Nephron (organoid): ENCODE measurements around the gene LRRC17.

Experiments used
- H3K27ac Mint-ChIP-seq, 3 experiments: 2 replicates each; pipeline ENCODE4 v1.8.0; 2020; ENCODE audit warnings: mixed read lengths in 3 of 3, mild to moderate bottlenecking in 2 of 3, moderate library complexity in 1 of 3
- H3K27me3 Mint-ChIP-seq: 2 replicates; pipeline ENCODE4 v1.8.0; 2021; ENCODE audit warnings: low read depth, mild to moderate bottlenecking, moderate library complexity, mixed read lengths
- H3K36me3 Mint-ChIP-seq: 2 replicates; pipeline ENCODE4 v1.8.0; 2020; ENCODE audit warnings: low read depth, mixed read lengths
- H3K4me1 Mint-ChIP-seq: 2 replicates; pipeline ENCODE4 v1.8.0; 2020; ENCODE audit warnings: mixed read lengths
- H3K4me3 Mint-ChIP-seq, 3 experiments: 2 replicates each; pipeline ENCODE4 v1.8.0; 2020; ENCODE audit warnings: mild to moderate bottlenecking in 3 of 3, mixed read lengths in 3 of 3, moderate library complexity in 2 of 3
- H3K9me3 Mint-ChIP-seq: 2 replicates; pipeline ENCODE4 v1.8.0; 2020; ENCODE audit warnings: mixed read lengths
- CTCF ChIP-seq, 3 experiments: fragments of 200-600 bp; sonication (generic); IDR thresholded peaks; one replicate each; pipeline ENCODE4 v1.5.0; 2021; ENCODE audit warnings: antibody characterized with exemption in 3 of 3; ENCODE audit not compliant: unreplicated experiment in 3 of 3

Gene LRRC17

GRCh38 chr7:102873470-102874165, 39.2 kb upstream of the LRRC17 start:
- H3K36me3 Mint-ChIP-seq: peaks cover 6% of the 10 kb centered on the region
- no peak for TF ChIP-seq CTCF (IDR thresholded peaks at IDR 0.05; ENCODE audit: unreplicated experiment in 3 of 3)
- H3K4me1 Mint-ChIP-seq: peaks cover 16% of the 10 kb centered on the region
- peak overlapping the region; percentile 26 to 29 (median 28) for H3K27ac Mint-ChIP-seq
- no peaks in the 10 kb centered on the region for H3K9me3 Mint-ChIP-seq
- peaks cover 3% of the 10 kb centered on the region for H3K27me3 Mint-ChIP-seq
- H3K4me3 Mint-ChIP-seq: no peak overlapping the region

- Mint-ChIP-seq H3K27me3 (peaks cover 3% of the 10 kb centered on the region), H3K36me3 (peaks cover 6% of the 10 kb centered on the region), H3K4me1 (peaks cover 16% of the 10 kb centered on the region), H3K9me3 (no peaks in the 10 kb centered on the region), H3K4me3 (no peak overlapping the region), H3K27ac (peak overlapping the region; percentile 26 to 29 (median 28))
- no peak for TF ChIP-seq CTCF (IDR thresholded peaks at IDR 0.05; ENCODE audit: unreplicated experiment in 3 of 3)
These were observed 38.5 kb upstream of the LRRC17 start for GRCh38 chr7:102874166-102874829.

- peaks cover 16% of the 10 kb centered on the region for H3K4me1 Mint-ChIP-seq
- H3K4me3 Mint-ChIP-seq: no peak overlapping the region
- H3K27ac Mint-ChIP-seq: peak overlapping the region; percentile 12 to 63 (median 15)
- H3K36me3 Mint-ChIP-seq: peaks cover 6% of the 10 kb centered on the region
- no peak for TF ChIP-seq CTCF (IDR thresholded peaks at IDR 0.05; ENCODE audit: unreplicated experiment in 3 of 3)
- H3K9me3 Mint-ChIP-seq: no peaks in the 10 kb centered on the region
- H3K27me3 Mint-ChIP-seq: peaks cover 3% of the 10 kb centered on the region
These were observed 37.8 kb upstream of the LRRC17 start for GRCh38 chr7:102874966-102875365.

- TF ChIP-seq CTCF (IDR thresholded peaks at IDR 0.05; ENCODE audit: unreplicated experiment in 3 of 3): no peak
- peaks cover 16% of the 10 kb centered on the region for H3K4me1 Mint-ChIP-seq
- no peak overlapping the region for H3K27ac Mint-ChIP-seq
- H3K9me3 Mint-ChIP-seq: no peaks in the 10 kb centered on the region
- H3K4me3 Mint-ChIP-seq: no peak overlapping the region
- H3K27me3 Mint-ChIP-seq: no peaks in the 10 kb centered on the region
- H3K36me3 Mint-ChIP-seq: peaks cover 6% of the 10 kb centered on the region
These were observed 37.0 kb upstream of the LRRC17 start for GRCh38 chr7:102875700-102876295.

GRCh38 chr7:102883098-102883860, 29.5 kb upstream of the LRRC17 start:
- H3K4me1 Mint-ChIP-seq: peaks cover 15% of the 10 kb centered on the region
- no peak for TF ChIP-seq CTCF (IDR thresholded peaks at IDR 0.05; ENCODE audit: unreplicated experiment in 3 of 3)
- no peaks in the 10 kb centered on the region for H3K27me3 Mint-ChIP-seq
- peak overlapping the region; percentile 8 to 68 (median 64) for H3K27ac Mint-ChIP-seq
- no peaks in the 10 kb centered on the region for H3K36me3 Mint-ChIP-seq
- H3K4me3 Mint-ChIP-seq: no peak overlapping the region
- no peaks in the 10 kb centered on the region for H3K9me3 Mint-ChIP-seq
